Ishikawa (cell line): ENCODE results near the gene ANKRD6.

Source experiments
- CREB1 ChIP-seq: IDR thresholded peaks from 2 replicates; pipeline ENCODE4 v1.6.1; 2012; ENCODE audit warnings: low read depth
- EGR1 ChIP-seq: IDR thresholded peaks from 2 replicates; pipeline ENCODE4 v1.6.1; 2012
- MAX ChIP-seq: IDR thresholded peaks from 2 replicates; pipeline ENCODE4 v1.6.1; 2012
- REST ChIP-seq: IDR thresholded peaks from 2 replicates; pipeline ENCODE4 v1.6.1; 2012; ENCODE audit warnings: low read depth, mild to moderate bottlenecking
- TAF1 ChIP-seq: IDR thresholded peaks from 2 replicates; pipeline ENCODE4 v1.6.1; 2012; ENCODE audit warnings: low read depth, mild to moderate bottlenecking

- TF ChIP-seq EGR1: no peak
- TF ChIP-seq CREB1: no peak
- no peak for TF ChIP-seq TAF1
- no peak for TF ChIP-seq MAX
- no peak for TF ChIP-seq REST
Observed at GRCh38 chr6:89505847-89506246, 72.9 kb downstream of the ANKRD6 start.
